Lung (tissue), 12 donors: ENCODE data around the gene AHCYL2. TPM values are rescaled to one million over a fixed set of nuclear protein-coding genes. Genes with fewer than 3 reads are reported as not detected.

ENCODE experiments used
- ATAC-seq: fragments of 200-7000 bp; cut with Tn5 transposase; one replicate; pipeline ENCODE4 v1.9.1; 2020; ENCODE audit warnings: moderate number of reproducible peaks; ENCODE audit not compliant: insufficient read depth, low FRiP score
- DNase-seq, 3 donors: peaks; one replicate each; pipeline ENCODE4 v3.0.0-alpha.2; 2013 to 2017
- H3K27ac ChIP-seq, 2 donors: one replicate each; pipeline ENCODE4 v1.5.1; 2013; ENCODE audit warnings: mild to moderate bottlenecking in 2 of 2, moderate library complexity in 2 of 2, control low read depth in 1 of 2, inconsistent platforms in 1 of 2, low read depth in 1 of 2, low read length in 1 of 2
- H3K27me3 ChIP-seq, 3 donors: one replicate each; pipeline ENCODE4 v1.5.1; 2013; ENCODE audit warnings: low read length in 2 of 3; ENCODE audit not compliant: control insufficient read depth in 3 of 3, insufficient read depth in 3 of 3
- H3K36me3 ChIP-seq, 4 donors: one replicate each; pipeline ENCODE4 v1.5.1; 2013; ENCODE audit warnings: low read length in 4 of 4, mild to moderate bottlenecking in 1 of 4, moderate library complexity in 1 of 4; ENCODE audit not compliant: control insufficient read depth in 4 of 4, insufficient read depth in 4 of 4
- H3K4me1 ChIP-seq, 5 donors: one replicate each; pipeline ENCODE4 v1.5.1; 2013; ENCODE audit warnings: low read length in 5 of 5, mild to moderate bottlenecking in 2 of 5, moderate library complexity in 1 of 5; ENCODE audit not compliant: control insufficient read depth in 5 of 5, insufficient read depth in 5 of 5
- H3K4me3 ChIP-seq: one replicate; pipeline ENCODE4 v1.5.1; 2013; ENCODE audit warnings: mild to moderate bottlenecking, control low read depth, moderate library complexity
- H3K9ac ChIP-seq, 2 donors: one replicate each; pipeline ENCODE4 v1.5.1; 2013; ENCODE audit warnings: low read length in 2 of 2, control low read depth in 1 of 2; ENCODE audit not compliant: insufficient read depth in 1 of 2
- H3K9me3 ChIP-seq, 4 donors: one replicate each; pipeline ENCODE4 v1.5.1; 2013; ENCODE audit warnings: low read length in 3 of 4, mild to moderate bottlenecking in 1 of 4, moderate library complexity in 1 of 4; ENCODE audit not compliant: control insufficient read depth in 4 of 4, insufficient read depth in 3 of 4
- WGBS, 2 donors: extraction: QIAGEN DNeasy Blood & Tissue Kit; methylation state at CpG; one replicate each; pipeline ENCODE4 v1.1.7; 2013; 5-methylcytosine and 5-hydroxymethylcytosine counted together
- polyA plus RNA-seq, 2 donors: library from polyadenylated mRNA; stranded (reverse); fragments of 200-250 nt; gene quantifications; one replicate each; pipeline ENCODE4 v1.2.1, GENCODE V29; 2013
- total RNA-seq, 2 donors: library from RNA; depleted of rRNA in 1 of 2; stranded (reverse); fragments of >200 nt in 1 of 2; gene quantifications; one replicate each; pipeline ENCODE4 v1.2.1, GENCODE V29; 2014 to 2021
- TF ChIP-seq, protein P1 (sequence below): IDR thresholded peaks from 2 replicates; pipeline ENCODE4 v1.5.1; 2012; ENCODE audit warnings: mild to moderate bottlenecking; ENCODE audit errors: control extremely low read depth, extremely low read depth
- donor health status: control.
- donor health status: control.
- donor health status: Bipolar disorder and iron deficiency.
- donor health status: healthy.
- donor health status: DM: yes; HTN: yes; CAD: no.

Gene AHCYL2
- total and polyA plus RNA-seq, 4 donors: 16.3 to 172 (median 93.8) TPM

DNA sequence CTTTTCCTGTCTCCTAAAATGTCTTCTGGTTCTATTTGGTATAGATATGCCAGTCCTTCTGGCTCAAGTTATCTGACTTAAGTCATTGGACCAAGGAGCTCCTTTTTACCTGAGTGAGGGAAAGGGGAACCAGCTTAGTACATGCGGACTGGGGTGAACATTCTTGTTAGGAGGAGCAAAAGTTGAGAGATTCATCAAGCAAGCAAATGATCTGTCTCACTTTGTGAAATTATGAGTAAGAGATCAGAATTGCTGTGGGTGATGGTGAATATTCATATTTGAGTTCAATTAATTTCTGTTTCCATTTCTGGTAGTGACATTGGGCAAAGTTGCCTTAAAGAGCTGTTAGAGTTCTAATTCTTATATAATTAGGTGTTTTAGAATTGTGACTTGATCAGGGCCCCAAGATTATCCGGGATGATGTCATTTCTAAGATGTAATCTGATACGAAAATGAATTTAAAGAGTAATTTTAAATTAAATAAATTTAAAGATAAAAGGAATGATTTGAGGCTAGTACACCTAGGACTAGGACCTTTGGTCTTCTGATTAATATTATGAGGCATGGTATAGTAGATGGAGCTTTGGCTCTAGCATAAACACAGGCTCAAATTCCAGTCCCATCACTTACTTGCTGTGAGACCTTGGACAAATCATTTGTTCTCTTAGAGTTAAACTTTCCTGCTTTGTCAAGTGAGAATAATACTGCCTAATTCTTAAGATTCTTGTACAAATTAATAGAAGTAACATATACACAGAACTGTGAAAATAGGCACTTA is 149.0 kb downstream of the AHCYL2 start:
- H3K9ac ChIP-seq: no peak overlapping the region
- no peak overlapping the region for H3K4me3 ChIP-seq
- H3K4me1 ChIP-seq: peaks cover 0 to 11% (median 1%) of the 10 kb centered on the region in 5 donors
- no peaks in the 10 kb centered on the region for H3K9me3 ChIP-seq
- H3K36me3 ChIP-seq: peaks cover 0 to 3% (median 0%) of the 10 kb centered on the region in 4 donors
- 81 to 93% methylated on average over 3 of the region's 3 CpGs for WGBS, 2 donors
- no peak overlapping the region for H3K27ac ChIP-seq
- DNase-seq (no peak), ATAC-seq (no peak)
- TF ChIP-seq, protein P1, sequence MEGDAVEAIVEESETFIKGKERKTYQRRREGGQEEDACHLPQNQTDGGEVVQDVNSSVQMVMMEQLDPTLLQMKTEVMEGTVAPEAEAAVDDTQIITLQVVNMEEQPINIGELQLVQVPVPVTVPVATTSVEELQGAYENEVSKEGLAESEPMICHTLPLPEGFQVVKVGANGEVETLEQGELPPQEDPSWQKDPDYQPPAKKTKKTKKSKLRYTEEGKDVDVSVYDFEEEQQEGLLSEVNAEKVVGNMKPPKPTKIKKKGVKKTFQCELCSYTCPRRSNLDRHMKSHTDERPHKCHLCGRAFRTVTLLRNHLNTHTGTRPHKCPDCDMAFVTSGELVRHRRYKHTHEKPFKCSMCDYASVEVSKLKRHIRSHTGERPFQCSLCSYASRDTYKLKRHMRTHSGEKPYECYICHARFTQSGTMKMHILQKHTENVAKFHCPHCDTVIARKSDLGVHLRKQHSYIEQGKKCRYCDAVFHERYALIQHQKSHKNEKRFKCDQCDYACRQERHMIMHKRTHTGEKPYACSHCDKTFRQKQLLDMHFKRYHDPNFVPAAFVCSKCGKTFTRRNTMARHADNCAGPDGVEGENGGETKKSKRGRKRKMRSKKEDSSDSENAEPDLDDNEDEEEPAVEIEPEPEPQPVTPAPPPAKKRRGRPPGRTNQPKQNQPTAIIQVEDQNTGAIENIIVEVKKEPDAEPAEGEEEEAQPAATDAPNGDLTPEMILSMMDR: no peak
- no peaks in the 10 kb centered on the region for H3K27me3 ChIP-seq

DNA sequence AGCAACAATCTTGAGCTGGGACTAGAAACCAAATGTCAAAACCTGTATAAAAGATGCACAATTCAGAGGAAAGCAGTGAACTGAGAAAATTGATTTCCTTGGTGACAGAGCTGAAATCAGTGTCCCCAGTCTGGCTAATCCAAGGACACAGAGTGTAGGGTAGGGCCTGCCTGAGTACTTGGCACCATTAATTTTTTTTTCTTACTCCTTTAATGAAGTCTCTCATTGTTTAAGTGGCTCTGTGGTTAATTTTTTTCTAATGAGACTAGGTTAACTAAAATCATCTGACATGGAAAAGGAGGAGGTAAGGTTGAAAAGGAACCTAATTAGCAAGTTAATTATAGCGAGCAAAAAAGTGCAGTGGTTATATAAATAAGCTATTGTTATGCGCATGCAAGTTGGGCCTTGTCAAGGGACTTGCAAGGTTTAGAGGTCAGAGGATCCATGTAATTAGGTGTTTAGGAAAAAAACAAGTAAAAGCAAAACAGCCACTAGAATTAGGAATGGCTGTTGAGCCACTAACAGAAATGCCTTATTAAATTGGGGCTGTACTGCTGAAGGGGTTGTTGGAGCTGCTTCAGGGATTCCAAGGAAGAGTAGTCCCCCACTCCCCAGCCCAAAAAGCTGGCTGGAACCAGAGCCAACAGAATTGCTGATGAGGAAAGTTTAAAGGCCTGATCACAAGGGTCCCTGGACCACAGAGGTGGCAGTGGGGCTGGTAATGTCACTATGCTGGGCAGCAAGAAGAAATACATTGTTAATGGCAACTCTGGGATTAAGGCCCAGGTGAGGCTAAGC is 150.5 kb downstream of the AHCYL2 start:
- H3K4me1 ChIP-seq: peaks cover 0 to 11% (median 1%) of the 10 kb centered on the region in 5 donors
- DNase-seq: no peak
- peak overlapping the region in 1 of 2 donors; percentile 43 for H3K27ac ChIP-seq
- ATAC-seq: no peak
- peaks cover 0 to 3% (median 2%) of the 10 kb centered on the region in 4 donors for H3K36me3 ChIP-seq
- no peak overlapping the region for H3K9ac ChIP-seq
- TF ChIP-seq, protein P1: no peak
- WGBS, 2 donors: 78 to 92% methylated on average over 2 of the region's 2 CpGs
- H3K27me3 ChIP-seq: no peaks in the 10 kb centered on the region
- no peak overlapping the region for H3K4me3 ChIP-seq
- H3K9me3 ChIP-seq: no peaks in the 10 kb centered on the region

DNA sequence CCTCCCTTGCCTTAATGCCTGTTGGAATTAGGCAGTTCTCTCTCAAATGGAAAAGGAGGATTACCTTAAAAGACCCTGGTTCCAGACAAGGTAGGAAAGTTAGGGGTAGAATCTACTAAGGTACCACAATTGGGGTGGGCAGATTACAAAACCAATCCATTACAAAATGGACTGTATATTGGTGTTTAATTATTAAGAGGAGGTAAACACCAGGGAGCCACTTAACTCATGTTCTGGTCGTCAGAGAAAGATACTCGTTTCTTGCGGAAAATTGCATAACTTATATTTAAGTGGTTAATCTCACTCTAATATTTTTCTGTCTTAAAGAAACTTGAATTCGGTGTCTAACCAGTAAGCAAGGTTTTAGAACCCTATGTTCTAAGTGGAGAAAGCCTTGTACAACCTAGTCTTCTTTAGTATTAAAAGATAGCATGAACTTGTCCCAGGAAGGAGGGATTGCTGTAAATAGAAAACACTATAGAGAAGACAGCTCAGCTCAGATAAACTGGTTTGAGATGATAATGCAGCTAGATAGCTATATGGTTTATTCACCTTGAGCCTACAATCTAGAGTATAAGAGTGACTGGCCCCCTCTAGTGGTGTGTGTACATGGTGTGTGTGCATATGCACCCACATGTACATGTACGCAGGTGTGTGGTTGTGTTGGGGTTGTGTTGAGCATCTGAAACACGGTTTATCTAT is 151.4 kb downstream of the AHCYL2 start:
- no peak overlapping the region for H3K4me3 ChIP-seq
- no peaks in the 10 kb centered on the region for H3K9me3 ChIP-seq
- peak in 1 of 3 donors; percentile 34 for DNase-seq
- TF ChIP-seq, protein P1: peak; percentile 18
- WGBS, 2 donors: 54 to 73% methylated on average over 6 of the region's 6 CpGs
- H3K9ac ChIP-seq: no peak overlapping the region
- H3K27me3 ChIP-seq: no peaks in the 10 kb centered on the region
- peaks cover 0 to 5% (median 2%) of the 10 kb centered on the region in 4 donors for H3K36me3 ChIP-seq
- peak overlapping the region in 1 of 2 donors; percentile 43 for H3K27ac ChIP-seq
- ATAC-seq: peak; percentile 55
- H3K4me1 ChIP-seq: peaks cover 0 to 11% (median 1%) of the 10 kb centered on the region in 5 donors
